Measurements from ENCODE around the gene MED10.

Gene MED10

GRCh38 chr5:6398570-6399230 is 20.4 kb upstream of the MED10 start:
- no peak for DNase-seq

DNA sequence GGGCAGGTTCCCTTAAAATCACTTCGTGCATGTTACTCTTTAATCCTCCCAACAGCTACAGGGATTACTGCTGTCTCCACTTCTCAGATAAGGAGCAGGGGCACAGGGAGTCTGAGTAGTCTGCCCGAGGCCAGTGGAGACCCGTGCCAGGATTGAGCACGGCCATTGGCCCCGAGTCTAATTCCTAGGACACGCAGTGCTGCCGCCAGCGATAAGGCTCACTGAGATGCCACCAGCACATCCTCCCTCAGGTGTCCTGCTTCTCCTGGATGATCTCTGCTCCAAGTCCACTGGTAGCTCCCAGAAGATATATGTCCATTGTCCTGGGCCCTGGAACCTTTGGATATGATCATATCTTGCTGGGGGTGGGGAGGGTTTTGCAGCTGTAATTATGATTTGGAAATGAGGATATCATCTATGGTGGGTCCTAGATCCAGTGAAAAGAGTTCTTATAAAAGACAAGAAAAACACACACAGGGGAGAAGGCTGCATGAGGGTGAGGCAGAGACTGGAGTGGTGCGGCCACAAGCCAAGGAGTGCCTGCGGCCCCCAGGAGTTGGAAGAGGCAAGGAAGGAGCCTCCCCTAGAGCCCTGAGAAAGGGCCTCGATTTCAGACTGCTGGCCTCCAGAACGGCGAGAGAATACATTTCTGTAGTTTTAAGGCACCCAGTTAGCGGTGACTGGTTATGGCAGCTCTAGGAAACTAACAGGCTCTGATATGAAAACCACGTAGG is 19.4 kb upstream of the MED10 start:
- DNase-seq: no peak

DNA sequence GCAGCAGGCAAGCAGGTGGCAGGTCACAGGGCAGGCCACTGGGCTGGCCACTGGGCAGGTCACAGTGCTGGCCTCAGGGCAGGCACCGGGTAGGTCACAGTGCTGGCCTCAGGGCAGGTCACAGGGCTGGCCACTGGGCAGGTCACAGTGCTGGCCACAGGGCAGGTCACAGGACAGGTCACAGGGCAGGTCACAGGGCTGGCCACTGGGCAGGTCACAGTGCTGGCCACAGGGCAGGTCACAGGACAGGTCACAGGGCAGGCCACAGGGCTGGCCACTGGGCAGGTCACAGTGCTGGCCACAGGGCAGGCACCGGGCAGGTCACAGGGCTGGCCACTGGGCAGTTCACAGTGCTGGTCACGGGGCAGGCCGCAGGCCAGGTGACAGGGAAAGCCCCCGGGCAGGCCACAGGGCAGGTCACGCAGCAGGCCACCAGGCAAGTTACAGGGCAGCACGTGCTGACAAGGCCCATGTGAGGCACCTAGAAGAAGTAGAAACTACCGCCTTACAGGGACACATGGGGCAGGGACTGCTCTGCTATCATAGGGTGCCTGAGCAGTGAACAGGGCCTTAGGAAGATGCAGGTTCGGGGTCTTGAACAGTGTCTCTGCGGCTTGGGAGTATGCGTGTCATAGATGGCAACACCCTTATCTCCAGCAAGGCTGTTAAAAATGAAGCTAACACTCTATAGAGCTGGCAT is 18.6 kb upstream of the MED10 start:
- DNase-seq: no peak

GRCh38 chr5:6396043-6396442 is 17.7 kb upstream of the MED10 start:
- no peak for DNase-seq

DNA sequence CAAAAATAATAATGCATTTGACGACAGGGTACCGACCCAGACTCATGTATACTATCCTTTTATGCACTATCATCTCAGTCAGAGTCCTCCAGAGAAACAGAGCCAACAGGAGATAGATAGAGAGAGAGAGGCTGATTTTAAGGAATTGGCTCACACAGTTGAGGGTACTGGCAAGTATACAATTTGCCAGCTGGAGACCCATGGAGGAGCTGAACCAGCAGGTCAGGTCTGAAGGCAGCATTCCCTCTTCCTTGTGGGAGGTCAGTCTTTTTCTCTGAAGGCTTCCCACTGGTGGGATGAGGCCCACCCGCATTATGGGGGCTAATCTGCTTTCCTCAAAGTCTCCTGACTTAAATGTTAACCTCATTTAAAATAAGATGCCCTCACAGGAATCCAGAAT is 17.3 kb upstream of the MED10 start:
- DNase-seq: no peak

DNA sequence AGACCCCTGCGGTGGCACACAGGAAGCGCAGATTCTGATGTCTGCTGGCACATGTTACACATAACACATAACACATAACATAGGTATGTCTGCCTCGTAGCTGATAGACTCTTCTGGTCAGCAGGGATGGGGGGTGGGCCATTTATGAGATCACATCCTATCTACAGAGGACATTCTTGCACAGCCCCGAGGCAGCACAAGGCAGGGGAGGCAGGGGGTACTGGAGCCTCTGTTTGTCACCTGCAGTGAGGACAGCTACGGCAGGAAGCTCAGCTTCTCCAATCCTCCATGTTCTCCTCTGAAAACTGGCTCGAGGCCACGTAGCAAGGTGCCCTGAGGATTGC is 16.7 kb upstream of the MED10 start:
- DNase-seq: no peak

- DNase-seq: no peak
These were observed 16.2 kb upstream of the MED10 start for GRCh38 chr5:6394429-6395101.

DNA sequence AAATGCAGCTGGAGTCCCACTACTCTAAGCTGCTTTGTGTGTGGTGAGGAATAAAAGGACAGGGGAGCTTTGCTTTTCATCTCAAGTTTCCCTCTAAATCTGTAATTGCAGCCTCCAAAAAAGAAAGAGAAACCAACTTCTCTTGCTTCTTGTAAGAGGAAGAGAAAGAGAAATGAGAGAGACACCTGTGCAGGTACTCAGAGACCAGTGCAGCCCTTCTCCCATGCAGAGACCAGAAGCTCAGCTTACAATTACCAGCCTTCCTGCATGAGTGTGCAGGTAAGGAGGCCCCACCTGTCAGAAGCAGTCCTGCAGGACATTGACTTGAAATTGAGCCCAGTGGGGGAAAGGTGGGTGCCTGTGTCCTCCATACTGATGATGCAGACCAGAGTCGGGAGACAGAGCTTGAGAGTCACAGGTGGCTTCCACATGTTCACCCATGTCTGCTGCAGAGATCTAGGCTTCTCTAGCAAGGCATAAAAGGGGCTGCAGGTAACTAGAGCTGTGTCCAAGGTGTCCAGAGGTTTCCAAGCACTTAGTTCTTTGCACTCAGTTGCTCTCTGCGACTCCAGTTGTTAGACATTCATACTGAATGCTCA is 15.3 kb upstream of the MED10 start:
- no peak for DNase-seq

DNA sequence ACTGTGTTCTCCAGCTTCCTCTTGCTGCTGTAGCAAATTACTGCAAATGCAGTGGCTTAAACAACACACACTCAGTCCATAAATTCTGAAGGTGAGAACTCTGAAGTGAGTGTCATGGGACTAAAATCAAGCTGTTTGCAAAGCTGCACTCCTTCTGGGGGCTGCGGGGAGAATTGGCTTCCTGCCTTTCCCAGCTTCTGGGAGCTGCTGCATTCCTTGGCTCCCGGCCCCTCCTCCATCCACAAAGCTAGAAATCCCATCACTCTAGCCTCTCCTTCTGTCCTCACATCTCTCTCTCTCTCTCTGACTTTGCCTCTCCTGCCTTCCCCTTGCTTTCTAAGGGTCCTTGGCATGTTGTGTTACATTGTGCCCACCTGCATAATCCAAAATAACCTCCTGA is 14.2 kb upstream of the MED10 start:
- DNase-seq: no peak

- DNase-seq: no peak
These were observed 12.8 kb upstream of the MED10 start for GRCh38 chr5:6391151-6391550.

- DNase-seq: no peak
These were observed 11.7 kb upstream of the MED10 start for GRCh38 chr5:6389946-6390530.

- DNase-seq: no peak
These were observed 11.1 kb upstream of the MED10 start for GRCh38 chr5:6389397-6389796.

GRCh38 chr5:6387970-6388369 is 9.6 kb upstream of the MED10 start:
- DNase-seq: no peak

- no peak for DNase-seq
These were observed 7.9 kb upstream of the MED10 start for GRCh38 chr5:6386271-6386670.

GRCh38 chr5:6384856-6385255 is 6.5 kb upstream of the MED10 start:
- no peak for DNase-seq

GRCh38 chr5:6383376-6383775 is 5.0 kb upstream of the MED10 start:
- peak; percentile 58 for DNase-seq

GRCh38 chr5:6379246-6379645 is 899 bp upstream of the MED10 start:
- no peak for DNase-seq

DNA sequence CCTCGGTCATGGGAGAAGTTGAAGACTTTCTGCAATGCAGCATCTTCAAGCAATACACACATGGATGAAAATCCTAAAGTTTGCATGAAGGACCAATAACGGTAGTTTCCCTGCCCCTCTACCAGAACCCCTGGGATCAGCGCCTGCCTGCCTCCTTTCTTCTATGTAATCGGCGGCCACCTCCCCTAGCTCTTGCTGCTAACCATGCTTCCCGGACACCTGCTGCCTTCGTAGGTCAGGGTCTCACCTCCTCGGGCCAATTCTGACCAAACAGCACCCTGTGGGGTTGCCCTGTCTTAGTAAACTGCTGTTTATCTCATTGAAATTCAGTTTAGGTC is 388 bp upstream of the MED10 start:
- DNase-seq: no peak

DNA sequence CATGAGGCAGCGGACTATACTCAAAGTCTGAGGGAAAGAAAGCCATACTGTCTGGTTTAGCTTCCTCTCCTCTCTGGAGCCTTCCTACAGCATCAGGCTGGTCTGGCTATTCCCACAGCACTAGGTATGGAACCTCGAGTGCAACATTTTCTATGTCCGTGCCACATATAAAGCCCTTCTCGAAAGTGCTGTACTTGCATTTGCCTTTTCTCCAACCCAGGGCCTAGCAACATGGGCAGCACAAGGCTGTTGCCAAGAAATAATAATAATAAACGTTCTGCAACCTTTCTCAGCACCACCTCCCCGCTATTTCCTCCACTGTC is 804 bp downstream of the MED10 start:
- no peak for DNase-seq

- no peak for DNase-seq
These were observed 1.3 kb downstream of the MED10 start for GRCh38 chr5:6376974-6377520.

DNA sequence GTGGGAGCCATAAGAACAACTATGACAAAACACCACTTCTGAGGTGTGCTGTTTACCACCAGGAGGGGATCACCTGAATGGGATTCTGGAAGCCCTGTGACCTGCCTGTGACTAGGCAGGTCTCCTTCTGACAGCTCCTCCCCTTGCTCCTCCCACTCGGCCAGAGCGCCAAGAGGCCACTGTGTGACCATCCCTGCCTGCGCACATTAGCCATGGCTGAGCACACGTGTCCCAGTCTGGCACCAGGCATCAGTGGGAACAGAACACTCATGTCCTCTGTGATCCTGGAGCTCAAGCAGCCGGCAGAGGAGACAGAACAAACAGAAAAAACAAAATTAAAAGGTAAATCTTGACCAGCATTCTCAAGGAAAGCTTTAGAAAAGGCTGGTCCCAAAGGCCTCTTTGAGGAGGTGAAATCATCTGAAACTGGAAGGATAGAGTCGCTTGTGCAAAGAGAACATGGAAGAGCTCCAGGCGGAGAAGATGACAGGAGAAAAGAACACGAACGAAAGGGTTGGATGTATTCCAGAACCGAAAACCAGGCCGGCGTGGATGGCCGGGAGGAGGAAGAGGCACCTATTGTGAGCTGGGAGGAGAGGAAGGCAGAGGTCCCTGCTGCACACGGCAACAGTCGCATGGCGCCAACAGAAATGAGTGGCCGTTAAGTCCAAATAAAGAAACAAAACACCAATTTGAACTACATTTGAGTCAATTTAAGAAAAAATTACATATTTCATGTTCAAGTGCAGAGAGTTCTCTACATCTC is 5.1 kb downstream of the MED10 start:
- DNase-seq: no peak
